Fibroblast of mammary gland (primary cell): ENCODE measurements around the gene DEPDC1B.
"Not testable (repeated sequence)": the region's sequence is repeated elsewhere in the genome, so short reads cannot be mapped to it uniquely, and the experiment has no call there.

Experiments used
- DNase-seq: peaks from one replicate; pipeline ENCODE4 v3.0.0-alpha.2; 2010; ENCODE audit warnings: low read depth
- H3K4me3 ChIP-seq: 2 replicates; pipeline ENCODE4 v1.5.1; 2011; ENCODE audit warnings: low read depth, mild to moderate bottlenecking, low read length, moderate library complexity; ENCODE audit not compliant: control insufficient read depth
- TF ChIP-seq, protein P1 (sequence below): conservative IDR thresholded peaks from 2 replicates; pipeline ENCODE4 v1.5.1; 2011; ENCODE audit warnings: low read depth, low read length, inconsistent platforms; ENCODE audit not compliant: control insufficient read depth, insufficient read depth

Gene DEPDC1B

DNA sequence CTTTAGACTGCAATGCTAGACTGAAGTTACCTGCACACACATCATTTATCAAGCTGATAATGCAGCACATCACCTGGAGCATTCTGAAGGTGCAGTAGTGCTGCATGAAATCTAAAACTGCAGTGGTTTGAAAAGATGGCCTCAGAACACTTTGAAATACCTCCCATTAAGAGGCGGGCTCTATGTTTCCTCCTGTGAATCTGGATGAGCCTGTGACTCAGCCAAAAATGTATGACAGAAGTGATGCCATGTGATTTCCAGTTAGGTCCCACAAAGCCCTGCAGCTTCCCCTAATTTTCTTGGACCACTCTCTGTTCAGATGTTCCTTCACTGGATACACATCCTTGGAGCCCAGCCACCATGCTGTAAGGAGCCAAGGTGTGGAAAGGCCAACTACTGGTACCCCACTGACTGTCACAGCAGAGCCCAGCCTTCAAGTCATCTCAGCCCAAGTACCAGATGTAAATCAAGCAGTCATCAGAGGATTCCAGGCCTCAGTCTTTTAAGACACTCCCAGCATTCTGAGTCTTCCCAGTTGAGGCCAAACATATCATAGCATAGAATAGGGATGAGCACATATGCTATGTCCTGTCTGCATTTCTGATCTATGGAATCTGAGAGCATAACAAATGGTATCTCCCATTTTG, 27.2 kb upstream of the DEPDC1B start:
- peak; percentile 10 for DNase-seq
- no peak overlapping the region for H3K4me3 ChIP-seq
- TF ChIP-seq, protein P1, sequence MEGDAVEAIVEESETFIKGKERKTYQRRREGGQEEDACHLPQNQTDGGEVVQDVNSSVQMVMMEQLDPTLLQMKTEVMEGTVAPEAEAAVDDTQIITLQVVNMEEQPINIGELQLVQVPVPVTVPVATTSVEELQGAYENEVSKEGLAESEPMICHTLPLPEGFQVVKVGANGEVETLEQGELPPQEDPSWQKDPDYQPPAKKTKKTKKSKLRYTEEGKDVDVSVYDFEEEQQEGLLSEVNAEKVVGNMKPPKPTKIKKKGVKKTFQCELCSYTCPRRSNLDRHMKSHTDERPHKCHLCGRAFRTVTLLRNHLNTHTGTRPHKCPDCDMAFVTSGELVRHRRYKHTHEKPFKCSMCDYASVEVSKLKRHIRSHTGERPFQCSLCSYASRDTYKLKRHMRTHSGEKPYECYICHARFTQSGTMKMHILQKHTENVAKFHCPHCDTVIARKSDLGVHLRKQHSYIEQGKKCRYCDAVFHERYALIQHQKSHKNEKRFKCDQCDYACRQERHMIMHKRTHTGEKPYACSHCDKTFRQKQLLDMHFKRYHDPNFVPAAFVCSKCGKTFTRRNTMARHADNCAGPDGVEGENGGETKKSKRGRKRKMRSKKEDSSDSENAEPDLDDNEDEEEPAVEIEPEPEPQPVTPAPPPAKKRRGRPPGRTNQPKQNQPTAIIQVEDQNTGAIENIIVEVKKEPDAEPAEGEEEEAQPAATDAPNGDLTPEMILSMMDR: no peak

DNA sequence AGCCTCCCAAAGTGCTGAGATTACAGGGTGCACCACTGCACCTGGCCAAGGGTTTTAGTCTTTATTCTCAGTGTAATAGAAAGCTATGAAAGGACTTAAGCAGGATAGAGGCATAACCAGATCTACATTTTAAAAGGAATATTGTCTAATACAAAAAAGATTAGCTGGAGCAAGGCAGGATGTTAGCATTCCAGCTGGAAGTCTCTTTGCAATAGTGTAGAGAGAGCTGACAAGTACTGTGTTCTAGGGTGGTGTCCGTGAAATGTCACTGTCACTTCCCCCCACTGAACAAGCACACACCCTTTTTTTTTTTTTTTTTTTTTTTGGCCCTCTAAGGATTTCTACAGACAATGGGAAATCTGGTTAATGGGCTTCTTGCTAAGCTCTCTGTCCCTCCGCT, 24.2 kb upstream of the DEPDC1B start:
- TF ChIP-seq, protein P1: no peak

DNA sequence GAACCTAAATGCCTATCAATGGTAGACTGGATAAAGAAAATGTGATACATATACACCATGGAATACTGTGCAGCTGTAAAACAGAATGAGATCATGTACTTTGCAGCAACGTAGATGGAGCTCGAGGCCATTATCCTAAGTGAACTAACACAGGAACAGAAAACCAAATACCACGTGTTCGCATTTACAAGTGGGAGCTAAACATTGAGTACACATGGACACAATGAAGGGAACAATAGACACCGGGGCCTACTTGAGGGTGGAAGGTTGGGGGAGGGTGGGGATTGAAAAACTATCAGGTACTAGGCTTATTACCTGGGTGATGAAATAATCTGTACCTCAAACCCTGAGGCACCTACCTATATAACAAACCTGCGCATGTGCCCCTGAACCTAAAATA, 22.4 kb upstream of the DEPDC1B start:
- H3K4me3 ChIP-seq: no peak overlapping the region
- no peak for DNase-seq
- TF ChIP-seq, protein P1: no peak

More for the DNA sequence above, 24.2 kb upstream of the DEPDC1B start:
- DNase-seq: no peak
- H3K4me3 ChIP-seq: no peak overlapping the region

DNA sequence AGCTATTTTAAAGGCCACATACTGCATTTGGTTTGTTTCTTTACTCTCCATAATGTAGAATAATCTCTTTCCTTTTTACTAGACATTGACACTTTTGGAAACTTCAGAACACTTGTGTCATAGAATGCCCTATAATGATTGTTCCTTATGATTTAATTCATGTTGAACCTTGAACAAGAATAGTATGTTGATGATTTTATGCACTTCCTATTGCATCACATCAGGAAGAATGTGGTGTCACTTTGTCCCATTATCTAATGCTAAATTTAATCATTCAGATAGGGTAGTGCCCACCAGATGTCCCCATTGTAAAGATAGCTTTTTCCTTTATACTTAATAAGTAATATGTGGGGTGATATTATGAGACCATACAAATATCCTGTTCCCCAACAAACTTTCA, 19.4 kb upstream of the DEPDC1B start:
- no peak overlapping the region for H3K4me3 ChIP-seq
- TF ChIP-seq, protein P1: no peak
- no peak for DNase-seq

DNA sequence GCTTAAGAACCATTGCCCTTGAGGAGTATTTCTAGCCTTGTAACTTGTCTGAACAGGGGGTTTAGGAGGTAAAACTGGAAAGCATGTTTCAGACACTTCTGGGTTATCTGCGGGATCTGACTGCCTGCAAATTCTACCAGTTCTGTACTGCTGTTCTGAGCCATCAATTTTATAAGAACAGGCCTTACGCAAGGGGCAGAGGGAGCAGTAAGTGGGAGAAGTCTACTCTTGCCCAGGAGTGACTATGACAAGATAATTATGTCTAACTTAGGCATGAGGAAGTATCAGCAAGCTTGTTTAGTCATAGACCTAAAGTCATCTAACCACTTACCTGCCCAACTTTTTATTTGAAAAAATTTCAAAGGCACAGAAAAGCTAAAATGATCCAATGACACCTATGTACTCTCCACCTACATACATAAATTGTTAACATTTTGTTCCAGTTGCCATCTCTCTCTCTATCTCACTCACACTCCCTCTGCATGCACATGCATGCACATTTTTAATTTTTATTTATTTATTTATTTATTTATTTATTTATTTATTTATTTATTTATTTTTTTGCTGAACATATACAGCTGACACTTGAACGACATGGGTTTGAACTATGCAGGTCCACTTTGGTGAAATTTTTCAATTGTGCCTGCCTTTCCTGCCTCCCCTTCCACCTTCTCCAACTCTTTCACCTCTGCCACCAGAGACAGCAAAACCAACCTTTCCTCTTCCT, 18.4 kb upstream of the DEPDC1B start:
- no peak overlapping the region for H3K4me3 ChIP-seq
- TF ChIP-seq, protein P1: no peak
- no peak for DNase-seq

DNA sequence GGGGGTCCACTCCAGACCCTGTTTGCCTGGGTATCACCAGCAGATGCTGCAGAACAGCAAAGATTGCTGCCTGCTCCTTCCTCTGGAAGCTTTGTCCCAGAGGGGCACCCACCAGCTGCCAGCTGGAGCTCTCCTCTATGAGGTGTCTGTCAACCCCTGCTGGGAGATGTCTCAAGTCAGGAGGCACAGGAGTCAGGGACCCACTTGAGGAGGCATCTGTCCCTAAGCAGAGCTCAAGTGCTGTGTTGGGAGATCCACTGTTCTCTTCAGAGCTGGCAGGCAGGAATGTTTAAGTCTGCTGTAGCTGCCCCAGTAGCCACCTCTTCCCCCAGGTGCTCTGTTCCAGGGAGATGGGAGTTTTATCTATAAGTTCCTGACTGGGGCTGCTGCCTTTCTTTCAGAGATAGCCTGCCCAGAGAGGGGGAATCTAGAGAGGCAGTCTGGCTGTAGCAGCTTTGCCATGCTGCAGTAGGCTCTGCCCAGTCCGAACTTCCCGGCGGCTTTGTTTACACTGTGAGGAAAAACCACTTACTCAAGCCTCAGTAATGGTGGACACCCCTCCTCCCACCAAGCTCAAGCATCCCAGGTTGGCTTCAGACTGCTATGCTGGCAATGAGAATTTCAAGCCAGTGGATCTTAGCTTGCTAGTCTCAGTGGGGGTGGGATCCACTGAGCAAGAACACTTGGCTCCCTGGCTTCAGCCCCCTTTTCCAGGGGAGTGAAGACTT, 15.4 kb upstream of the DEPDC1B start:
- not testable (repeated sequence) for H3K4me3 ChIP-seq, DNase-seq

DNA sequence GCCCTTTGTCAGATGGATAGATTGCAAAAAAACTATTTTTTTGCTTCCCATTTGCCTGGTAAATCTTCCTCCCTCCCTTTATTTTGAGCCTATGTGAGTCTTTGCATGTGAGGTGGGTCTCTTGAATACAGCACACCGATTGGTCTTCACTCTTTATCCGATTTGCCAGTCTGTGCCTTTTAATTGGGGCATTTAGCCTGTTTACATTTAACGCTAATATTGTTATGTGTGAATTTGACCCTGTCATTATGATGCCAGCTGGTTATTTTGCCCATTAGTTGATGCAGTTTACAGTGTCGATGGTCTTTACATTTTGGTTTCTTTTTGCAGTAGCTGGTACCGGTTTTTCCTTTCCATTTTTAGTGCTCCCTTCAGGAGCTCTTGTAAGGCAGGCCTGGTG, 13.0 kb upstream of the DEPDC1B start:
- TF ChIP-seq, protein P1: no peak
- no peak for DNase-seq
- no peak overlapping the region for H3K4me3 ChIP-seq

DNA sequence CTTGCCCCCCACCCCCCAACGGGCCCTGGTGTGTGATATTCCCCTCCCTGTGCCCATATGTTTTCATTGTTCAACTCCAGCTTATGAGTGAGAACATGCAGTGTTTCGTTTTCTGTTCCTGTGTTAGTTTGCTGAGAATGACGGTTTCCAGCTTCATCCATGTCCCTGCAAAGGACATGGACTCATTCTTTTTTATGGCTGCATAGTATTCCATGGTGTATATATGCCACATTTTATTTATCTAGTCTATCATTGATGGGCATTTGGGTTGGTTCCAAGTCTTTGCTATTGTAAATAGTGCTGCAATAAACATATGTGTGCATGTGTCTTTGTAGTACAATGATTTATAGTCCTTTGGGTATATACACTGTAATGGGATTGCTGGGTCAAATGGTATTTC, 11.9 kb upstream of the DEPDC1B start:
- not testable (repeated sequence) for DNase-seq, H3K4me3 ChIP-seq
